Fibroblast of peridontal ligament (primary cell): ENCODE measurements around the gene NBL1.

Experiments
- DNase-seq: peaks from one replicate; pipeline ENCODE4 v3.0.0-alpha.2; 2010; ENCODE audit errors: extremely low read depth

The NBL1 gene

DNA sequence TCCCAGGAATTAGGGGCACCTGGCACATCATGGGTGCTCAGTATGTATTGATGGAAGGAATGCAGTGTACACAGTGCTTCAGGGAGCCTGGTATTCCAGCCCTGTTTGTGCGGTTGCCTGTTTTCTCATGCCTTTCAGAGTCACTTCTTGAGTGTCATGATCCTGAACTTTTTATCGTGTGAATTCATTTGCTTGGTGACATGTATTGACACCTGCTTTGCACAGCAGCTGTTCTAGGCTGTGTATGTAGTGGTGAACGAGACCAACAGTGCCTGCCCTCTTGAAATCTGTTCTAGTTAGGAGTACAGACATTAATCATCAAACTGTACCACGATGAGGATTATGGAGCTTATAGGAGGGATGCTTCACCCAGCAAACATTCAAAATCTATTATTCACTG, 26.7 kb downstream of the NBL1 start:
- no peak for DNase-seq

GRCh38 chr1:19672237-19672636, 28.1 kb downstream of the NBL1 start:
- DNase-seq: no peak

DNA sequence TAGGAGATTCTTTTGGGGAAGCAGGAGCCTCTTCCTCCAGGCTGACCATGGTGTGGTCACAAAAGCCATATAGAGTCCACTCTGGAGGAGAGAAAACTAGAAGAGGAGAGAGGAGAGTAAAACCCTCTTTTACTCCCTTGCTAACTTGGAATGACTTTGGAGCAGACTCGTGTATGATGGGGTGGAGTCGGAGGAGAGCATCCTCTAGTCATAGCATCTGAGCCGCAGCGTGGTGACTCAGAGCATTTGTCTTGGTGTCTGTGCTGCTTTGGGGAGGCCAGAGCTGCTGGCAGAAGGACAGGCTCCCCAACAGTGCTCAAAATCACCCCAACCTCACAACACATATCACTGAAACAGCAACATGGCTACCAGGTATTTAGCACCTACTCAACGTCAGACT, 31.7 kb downstream of the NBL1 start:
- no peak for DNase-seq

- DNase-seq: peak; percentile 68
Measured at GRCh38 chr1:19676438-19676922, 32.4 kb downstream of the NBL1 start.

DNA sequence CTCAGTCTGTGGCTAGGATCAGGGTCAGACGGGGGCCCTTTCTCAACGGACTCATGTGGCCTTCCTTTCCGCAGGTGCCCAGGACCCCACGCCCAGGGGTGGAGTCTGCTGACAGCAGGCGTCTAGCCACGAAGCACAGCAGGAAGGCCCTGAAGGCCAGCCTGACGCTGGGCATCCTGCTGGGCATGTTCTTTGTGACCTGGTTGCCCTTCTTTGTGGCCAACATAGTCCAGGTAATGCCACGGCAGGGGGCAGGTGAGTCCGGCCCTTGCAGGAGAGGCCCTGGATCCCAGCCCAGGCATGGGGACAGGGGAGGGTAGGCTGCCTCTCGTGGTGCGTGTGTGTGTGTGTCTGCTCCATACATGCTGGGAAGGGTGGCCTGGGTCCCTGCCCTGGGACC, 34.4 kb downstream of the NBL1 start:
- DNase-seq: no peak

- no peak for DNase-seq
Measured at GRCh38 chr1:19678931-19679453, 34.9 kb downstream of the NBL1 start.

- no peak for DNase-seq
Measured at GRCh38 chr1:19679691-19680090, 35.6 kb downstream of the NBL1 start.

GRCh38 chr1:19680644-19681043, 36.5 kb downstream of the NBL1 start:
- DNase-seq: no peak

DNA sequence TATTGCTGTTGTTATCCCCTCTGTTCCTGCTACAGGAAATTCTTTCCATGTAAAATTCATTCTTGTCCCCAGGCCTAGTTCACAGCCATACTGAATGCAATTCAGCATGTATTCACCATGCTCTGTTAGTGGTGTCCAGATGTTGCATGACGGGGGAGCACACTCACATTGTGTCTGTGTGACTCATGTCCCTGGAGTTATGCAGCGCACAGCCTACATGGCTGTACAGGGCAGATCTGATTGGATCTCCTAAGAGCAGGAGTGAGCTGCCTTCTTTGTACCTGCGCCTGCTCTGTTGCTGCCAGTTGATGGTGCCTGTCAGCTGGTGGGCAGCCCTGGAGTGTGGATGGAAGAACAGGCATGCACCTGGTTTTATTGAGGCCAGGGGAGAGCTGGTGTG, 38.1 kb downstream of the NBL1 start:
- peak; percentile 88 for DNase-seq

- no peak for DNase-seq
Measured at GRCh38 chr1:19682901-19683300, 38.8 kb downstream of the NBL1 start.

DNA sequence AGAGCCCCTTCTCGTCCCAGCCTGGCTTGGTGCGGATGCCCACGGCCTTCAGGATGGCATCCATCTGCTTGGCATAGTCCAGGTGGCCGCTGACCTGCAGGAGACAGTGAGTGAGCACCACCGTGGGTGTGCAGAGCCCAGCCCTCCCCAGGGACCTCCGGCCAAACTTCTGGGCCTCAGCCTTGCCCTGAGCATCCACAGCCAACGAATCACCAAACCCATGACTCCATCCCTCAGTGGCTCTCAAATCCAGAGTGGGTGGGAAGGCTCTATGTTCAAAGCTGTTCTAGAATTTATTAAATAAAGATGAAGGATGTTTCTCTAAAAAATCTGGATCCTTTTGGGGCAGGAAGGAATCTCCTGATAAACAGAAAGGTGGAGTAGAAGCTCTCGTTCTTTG, 39.2 kb downstream of the NBL1 start:
- peak; percentile 10 for DNase-seq

- DNase-seq: no peak
Measured at GRCh38 chr1:19684677-19685076, 40.6 kb downstream of the NBL1 start.

GRCh38 chr1:19685994-19686393, 41.9 kb downstream of the NBL1 start:
- no peak for DNase-seq

DNA sequence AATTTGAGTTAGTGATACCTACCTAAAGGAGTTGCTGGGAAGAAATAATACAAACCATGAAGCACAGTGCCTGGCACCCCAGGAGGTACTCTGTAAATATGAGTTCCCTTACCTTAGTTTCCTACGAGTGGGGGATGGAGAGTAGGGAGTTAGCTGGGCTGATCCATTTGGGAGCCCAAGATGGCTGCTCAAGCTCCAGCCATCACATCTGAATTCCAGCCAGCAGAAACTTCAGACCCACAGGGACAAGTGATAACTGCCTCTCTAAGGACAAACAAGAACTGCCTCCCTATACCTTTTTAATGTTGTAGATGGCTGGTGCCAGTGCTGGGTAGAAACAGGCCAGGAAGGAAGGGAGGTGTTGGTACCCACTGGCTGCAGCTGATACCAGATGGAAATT, 43.3 kb downstream of the NBL1 start:
- DNase-seq: no peak

DNA sequence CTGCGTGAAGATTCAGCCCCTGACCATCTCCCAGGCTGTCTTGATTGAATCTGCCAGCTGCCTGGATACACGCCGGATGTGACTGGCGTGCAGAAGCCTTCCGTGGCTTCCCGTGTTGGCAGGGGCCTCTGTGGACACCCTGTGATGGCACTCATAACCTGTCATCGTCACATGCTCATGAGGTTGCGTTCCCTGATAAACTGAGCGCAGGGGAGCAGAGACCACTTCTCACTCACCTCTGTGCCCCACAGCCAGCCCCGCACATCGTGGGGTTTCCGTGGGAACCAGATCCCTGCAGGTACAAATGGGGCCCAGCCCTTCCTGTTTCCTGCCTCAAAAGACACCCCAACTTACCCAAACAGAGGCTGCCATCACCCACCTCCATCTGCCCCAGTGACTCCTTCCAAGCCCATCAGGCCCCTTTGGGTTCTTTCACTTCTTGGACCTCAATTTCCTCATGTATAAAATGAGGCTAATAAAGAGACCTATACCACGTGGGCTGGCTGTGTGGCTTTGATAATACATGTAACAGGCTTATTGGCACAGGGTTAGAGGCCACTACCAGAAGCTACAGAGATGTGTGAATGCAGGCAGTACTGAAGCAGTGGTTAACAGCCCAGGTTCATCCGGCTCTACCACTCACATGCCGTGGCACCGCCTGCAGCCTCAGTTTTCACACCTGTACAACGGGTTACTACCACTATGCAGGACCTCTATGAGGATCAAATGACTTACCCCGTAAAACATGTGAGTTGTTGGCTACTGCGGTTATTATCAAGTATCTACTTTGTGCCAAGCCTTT, 44.1 kb downstream of the NBL1 start:
- no peak for DNase-seq

DNA sequence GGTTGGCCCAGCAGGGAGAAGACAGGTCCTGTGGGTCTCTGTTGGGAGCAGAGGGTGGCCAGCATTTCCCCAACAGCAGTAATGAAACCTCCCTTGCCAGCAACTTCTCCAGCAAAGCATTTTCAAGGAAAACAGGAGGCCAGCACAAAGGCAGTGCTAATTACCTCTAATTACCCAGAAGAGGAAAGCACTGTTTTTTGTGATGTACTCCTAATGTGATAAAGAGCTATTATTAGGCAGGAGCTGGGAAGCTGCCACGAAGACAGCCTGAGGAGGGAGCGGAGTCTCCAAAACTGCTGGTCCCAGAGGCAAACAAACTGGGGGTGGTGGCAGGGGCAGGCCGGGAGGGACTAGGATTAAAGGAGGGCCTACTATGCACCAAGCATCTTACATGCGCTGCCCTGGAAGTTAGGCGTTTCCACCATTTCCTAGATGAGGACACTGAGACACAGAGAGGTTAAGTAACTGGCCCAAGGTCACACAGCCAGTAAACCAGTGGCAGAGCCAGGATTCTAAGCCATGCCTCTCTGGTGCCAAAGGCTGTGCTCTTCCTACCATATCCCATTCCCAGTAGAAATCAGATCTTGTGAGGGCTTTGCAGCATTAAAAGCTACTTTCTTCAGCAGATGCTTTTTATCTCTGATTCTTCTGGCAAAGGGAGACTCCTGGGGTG, 45.1 kb downstream of the NBL1 start:
- DNase-seq: no peak

DNA sequence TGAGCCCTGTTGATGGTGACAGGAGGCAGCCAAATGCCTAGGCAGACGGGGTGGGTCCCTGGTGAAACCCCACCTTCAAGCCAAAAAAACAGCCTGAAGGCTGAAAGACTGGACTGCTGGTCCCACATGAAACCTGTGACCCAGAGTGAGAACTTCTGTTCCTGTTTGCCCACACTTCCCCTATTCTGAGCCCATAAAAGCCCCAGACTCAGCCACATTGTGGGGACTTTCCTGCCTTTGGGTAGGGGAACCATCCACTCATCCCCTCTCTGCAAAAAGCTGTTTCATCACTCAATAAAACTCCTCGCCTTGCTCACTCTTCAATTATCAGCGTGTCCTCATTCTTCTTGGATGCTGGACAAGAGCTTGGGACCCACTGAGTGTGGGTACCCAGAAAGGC, 45.7 kb downstream of the NBL1 start:
- no peak for DNase-seq

GRCh38 chr1:19690342-19690741, 46.2 kb downstream of the NBL1 start:
- DNase-seq: no peak

- DNase-seq: no peak
Measured at GRCh38 chr1:19694298-19694697, 50.2 kb downstream of the NBL1 start.

DNA sequence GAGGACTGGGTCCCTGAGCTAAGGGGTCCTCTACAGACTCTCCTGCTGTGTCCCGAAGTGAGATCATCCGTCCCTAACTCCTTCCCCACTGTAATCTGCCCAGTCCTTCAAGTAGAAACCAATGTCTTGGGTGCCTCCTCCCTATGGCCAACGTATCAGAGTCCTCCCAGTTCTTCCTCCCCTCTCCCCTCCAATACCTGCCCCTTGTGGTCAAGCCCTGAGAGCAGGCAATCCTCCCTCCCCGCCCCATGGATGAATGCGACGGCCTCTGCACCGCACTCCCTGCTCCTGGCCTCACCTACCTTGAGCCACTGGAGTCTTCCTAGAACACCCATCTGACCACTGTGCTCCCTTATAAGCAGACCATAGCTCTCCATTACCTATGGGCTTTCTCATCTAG, 51.7 kb downstream of the NBL1 start:
- no peak for DNase-seq

GRCh38 chr1:19696820-19697219, 52.7 kb downstream of the NBL1 start:
- no peak for DNase-seq

DNA sequence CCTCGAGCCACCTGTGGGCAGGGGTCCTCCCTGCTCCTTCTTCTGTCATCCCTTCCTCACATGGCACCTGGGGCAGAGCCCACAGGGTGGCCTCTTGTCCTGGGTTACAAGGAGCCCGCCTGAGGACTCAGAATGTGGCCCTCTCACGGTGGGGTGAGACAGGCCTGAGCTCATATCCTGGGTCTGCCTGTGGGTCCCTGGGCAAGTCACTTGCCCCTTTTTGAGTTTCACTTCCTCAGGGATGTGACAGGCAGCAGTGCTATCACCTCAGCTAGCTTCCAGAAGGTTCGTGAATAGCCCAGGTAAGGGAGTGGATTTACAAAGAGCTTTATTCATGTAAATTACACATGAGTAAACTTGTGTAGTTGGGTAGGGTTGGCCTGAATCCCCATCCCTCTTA, 54.1 kb downstream of the NBL1 start:
- DNase-seq: no peak
